ENCODE measurements around the gene ALDOC. TPM values are rescaled to one million over a fixed set of nuclear protein-coding genes. Genes with fewer than 3 reads are reported as not detected.

ALDOC gene
- total and polyA plus RNA-seq, 2 of the 13 experiments (the other 11 are each of a cell fraction or from before 2014, with no cell fraction given) = 15.4 to 60.9 TPM

GRCh38 chr17:28551421-28552175, 25.1 kb downstream of the ALDOC start (continued):
- TF ChIP-seq TBP (CRISPR knock-in tag; IDR thresholded peaks at IDR 0.05) (no peak), MEIS2 (CRISPR knock-in tag; IDR thresholded peaks at IDR 0.05) (no peak), ZNF605 (CRISPR knock-in tag; IDR thresholded peaks at IDR 0.05) (0 out of 2 replicates have a peak, but pooled peaks have one; percentile 31), TEF (CRISPR knock-in tag; IDR thresholded peaks at IDR 0.05) (no peak), ZNF629 (CRISPR knock-in tag; conservative IDR thresholded peaks at IDR 0.05) (peak; percentile 79), ZBTB33 (CRISPR knock-in tag; IDR thresholded peaks at IDR 0.05) (no peak), SIX1 (CRISPR knock-in tag; IDR thresholded peaks at IDR 0.05; ENCODE audit: borderline replicate concordance) (no peak), ZFP90 (CRISPR knock-in tag; IDR thresholded peaks at IDR 0.05; ENCODE audit: borderline replicate concordance) (no peak), ZNF431 (CRISPR knock-in tag; IDR thresholded peaks at IDR 0.05; ENCODE audit: borderline replicate concordance, low read depth) (no peak), ZNF615 (CRISPR knock-in tag; IDR thresholded peaks at IDR 0.05; ENCODE audit: borderline replicate concordance) (no peak), ZNF430 (CRISPR knock-in tag; IDR thresholded peaks at IDR 0.05) (peak; percentile 70; the same call in 1 of the 2 replicates), HNF4A (CRISPR knock-in tag; IDR thresholded peaks at IDR 0.05) (no peak), ZNF143 (CRISPR knock-in tag; IDR thresholded peaks at IDR 0.05) (no peak), GMEB1 (CRISPR knock-in tag; IDR thresholded peaks at IDR 0.05; ENCODE audit: borderline replicate concordance) (no peak), ZNF3 (CRISPR knock-in tag; IDR thresholded peaks at IDR 0.05) (no peak), ZNF326 (CRISPR knock-in tag; IDR thresholded peaks at IDR 0.05; ENCODE audit: borderline replicate concordance) (no peak), HOXA3 (CRISPR knock-in tag; IDR thresholded peaks at IDR 0.05) (0 out of 2 replicates have a peak, but pooled peaks have one; percentile 3), ZNF451 (CRISPR knock-in tag; IDR thresholded peaks at IDR 0.05) (no peak), MXI1 (IDR thresholded peaks at IDR 0.05; ENCODE audit: borderline replicate concordance, low read depth, low read length) (no peak)
- TF ChIP-seq, protein P1, sequence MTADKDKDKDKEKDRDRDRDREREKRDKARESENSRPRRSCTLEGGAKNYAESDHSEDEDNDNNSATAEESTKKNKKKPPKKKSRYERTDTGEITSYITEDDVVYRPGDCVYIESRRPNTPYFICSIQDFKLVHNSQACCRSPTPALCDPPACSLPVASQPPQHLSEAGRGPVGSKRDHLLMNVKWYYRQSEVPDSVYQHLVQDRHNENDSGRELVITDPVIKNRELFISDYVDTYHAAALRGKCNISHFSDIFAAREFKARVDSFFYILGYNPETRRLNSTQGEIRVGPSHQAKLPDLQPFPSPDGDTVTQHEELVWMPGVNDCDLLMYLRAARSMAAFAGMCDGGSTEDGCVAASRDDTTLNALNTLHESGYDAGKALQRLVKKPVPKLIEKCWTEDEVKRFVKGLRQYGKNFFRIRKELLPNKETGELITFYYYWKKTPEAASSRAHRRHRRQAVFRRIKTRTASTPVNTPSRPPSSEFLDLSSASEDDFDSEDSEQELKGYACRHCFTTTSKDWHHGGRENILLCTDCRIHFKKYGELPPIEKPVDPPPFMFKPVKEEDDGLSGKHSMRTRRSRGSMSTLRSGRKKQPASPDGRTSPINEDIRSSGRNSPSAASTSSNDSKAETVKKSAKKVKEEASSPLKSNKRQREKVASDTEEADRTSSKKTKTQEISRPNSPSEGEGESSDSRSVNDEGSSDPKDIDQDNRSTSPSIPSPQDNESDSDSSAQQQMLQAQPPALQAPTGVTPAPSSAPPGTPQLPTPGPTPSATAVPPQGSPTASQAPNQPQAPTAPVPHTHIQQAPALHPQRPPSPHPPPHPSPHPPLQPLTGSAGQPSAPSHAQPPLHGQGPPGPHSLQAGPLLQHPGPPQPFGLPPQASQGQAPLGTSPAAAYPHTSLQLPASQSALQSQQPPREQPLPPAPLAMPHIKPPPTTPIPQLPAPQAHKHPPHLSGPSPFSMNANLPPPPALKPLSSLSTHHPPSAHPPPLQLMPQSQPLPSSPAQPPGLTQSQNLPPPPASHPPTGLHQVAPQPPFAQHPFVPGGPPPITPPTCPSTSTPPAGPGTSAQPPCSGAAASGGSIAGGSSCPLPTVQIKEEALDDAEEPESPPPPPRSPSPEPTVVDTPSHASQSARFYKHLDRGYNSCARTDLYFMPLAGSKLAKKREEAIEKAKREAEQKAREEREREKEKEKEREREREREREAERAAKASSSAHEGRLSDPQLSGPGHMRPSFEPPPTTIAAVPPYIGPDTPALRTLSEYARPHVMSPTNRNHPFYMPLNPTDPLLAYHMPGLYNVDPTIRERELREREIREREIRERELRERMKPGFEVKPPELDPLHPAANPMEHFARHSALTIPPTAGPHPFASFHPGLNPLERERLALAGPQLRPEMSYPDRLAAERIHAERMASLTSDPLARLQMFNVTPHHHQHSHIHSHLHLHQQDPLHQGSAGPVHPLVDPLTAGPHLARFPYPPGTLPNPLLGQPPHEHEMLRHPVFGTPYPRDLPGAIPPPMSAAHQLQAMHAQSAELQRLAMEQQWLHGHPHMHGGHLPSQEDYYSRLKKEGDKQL (CRISPR knock-in tag; IDR thresholded peaks at IDR 0.05; ENCODE audit: low read depth) = no peak
